Trophoblast cell (in vitro differentiated cells and primary cell): ENCODE data around the gene ATF4.

Experiments
- DNase-seq, 2 donors: peaks; one replicate each; pipeline ENCODE4 v3.0.0-alpha.2; 2016
- H2AFZ ChIP-seq: 2 replicates; pipeline ENCODE4 v1.6.1; 2013; ENCODE audit warnings: low read length, moderate library complexity, mild to moderate bottlenecking; ENCODE audit not compliant: insufficient read depth, poor library complexity
- H2AK5ac ChIP-seq: 2 replicates; pipeline ENCODE4 v1.6.1; 2013; ENCODE audit warnings: mild to moderate bottlenecking, low read length
- H2BK120ac ChIP-seq: 2 replicates; pipeline ENCODE4 v1.6.1; 2013; ENCODE audit warnings: low read length, mild to moderate bottlenecking, moderate library complexity; ENCODE audit not compliant: insufficient read depth, poor library complexity
- H2BK12ac ChIP-seq: 2 replicates; pipeline ENCODE4 v1.6.1; 2013; ENCODE audit warnings: mild to moderate bottlenecking, low read length, moderate library complexity
- H2BK5ac ChIP-seq: 2 replicates; pipeline ENCODE4 v1.6.1; 2013; ENCODE audit warnings: low read length, low read depth, moderate library complexity, mild to moderate bottlenecking; ENCODE audit not compliant: poor library complexity
- H3K14ac ChIP-seq: 2 replicates; pipeline ENCODE4 v1.6.1; 2013; ENCODE audit warnings: mild to moderate bottlenecking, low read length
- H3K18ac ChIP-seq: 2 replicates; pipeline ENCODE4 v1.6.1; 2013; ENCODE audit warnings: mild to moderate bottlenecking, low read length
- H3K23ac ChIP-seq: 2 replicates; pipeline ENCODE4 v1.6.1; 2013; ENCODE audit warnings: low read length
- H3K27ac ChIP-seq: 2 replicates; pipeline ENCODE4 v1.5.1; 2013; ENCODE audit warnings: low read depth, mild to moderate bottlenecking, inconsistent platforms, low read length, moderate library complexity
- H3K27me3 ChIP-seq: 2 replicates; pipeline ENCODE4 v1.6.1; 2013; ENCODE audit warnings: inconsistent platforms, mild to moderate bottlenecking, low read length, moderate library complexity; ENCODE audit not compliant: insufficient read depth
- H3K36me3 ChIP-seq, 2 experiments: 1 replicate in 1 of 2; 2 replicates in 1 of 2; pipeline ENCODE4 v1.6.1; 2013; ENCODE audit warnings: low read length in 2 of 2, mild to moderate bottlenecking in 2 of 2, moderate library complexity in 1 of 2; ENCODE audit not compliant: insufficient read depth in 2 of 2, control insufficient read depth in 1 of 2
- H3K4ac ChIP-seq: 2 replicates; pipeline ENCODE4 v1.6.1; 2013; ENCODE audit warnings: low read depth, mild to moderate bottlenecking, low read length, moderate library complexity
- H3K4me1 ChIP-seq, 2 experiments: 1 replicate in 1 of 2; 2 replicates in 1 of 2; pipeline ENCODE4 v1.6.1; 2013; ENCODE audit warnings: low read length in 2 of 2, mild to moderate bottlenecking in 2 of 2, moderate library complexity in 1 of 2; ENCODE audit not compliant: insufficient read depth in 2 of 2, control insufficient read depth in 1 of 2
- H3K4me2 ChIP-seq: 2 replicates; pipeline ENCODE4 v1.6.1; 2013; ENCODE audit warnings: inconsistent platforms, mild to moderate bottlenecking, low read length, moderate library complexity
- H3K4me3 ChIP-seq: 2 replicates; pipeline ENCODE4 v1.5.1; 2013; ENCODE audit warnings: mild to moderate bottlenecking, low read depth, low read length, inconsistent platforms
- H3K79me1 ChIP-seq: one replicate; pipeline ENCODE4 v1.6.1; 2013; ENCODE audit warnings: low read length
- H3K79me2 ChIP-seq: 2 replicates; pipeline ENCODE4 v1.6.1; 2013; ENCODE audit warnings: low read length, mild to moderate bottlenecking; ENCODE audit not compliant: control insufficient read depth, insufficient read depth, poor library complexity
- H3K9ac ChIP-seq: 2 replicates; pipeline ENCODE4 v1.6.1; 2013; ENCODE audit warnings: mild to moderate bottlenecking, low read length
- H3K9me3 ChIP-seq: 2 replicates; pipeline ENCODE4 v1.6.1; 2013; ENCODE audit warnings: low read depth, mild to moderate bottlenecking, control low read depth, inconsistent platforms, low read length; ENCODE audit not compliant: insufficient read depth
- H4K12ac ChIP-seq: 2 replicates; pipeline ENCODE4 v1.6.1; 2013; ENCODE audit warnings: low read depth, mild to moderate bottlenecking, low read length, moderate library complexity
- H4K8ac ChIP-seq: 2 replicates; pipeline ENCODE4 v1.6.1; 2013; ENCODE audit warnings: low read depth, mild to moderate bottlenecking, low read length, moderate library complexity
- H4K91ac ChIP-seq: one replicate; pipeline ENCODE4 v1.6.1; 2013; ENCODE audit warnings: low read depth, mild to moderate bottlenecking, low read length, moderate library complexity
- WGBS: extraction: QIAGEN DNeasy Blood & Tissue Kit; methylation state at CpG from one replicate; pipeline ENCODE4 v1.1.7; 2013; ENCODE audit warnings: missing lambda C conversion rate; ENCODE audit not compliant: insufficient read length, insufficient coverage; ENCODE audit errors: extremely low coverage; 5-methylcytosine and 5-hydroxymethylcytosine counted together

The ATF4 gene

GRCh38 chr22:39493759-39494158 is 26.6 kb upstream of the ATF4 start:
- Histone ChIP-seq H3K79me1 (peaks cover 3% of the 10 kb centered on the region), H3K36me3 (peaks cover under 1 to 9% of the 10 kb centered on the region in 2 experiments), H2BK5ac (no peak overlapping the region), H3K79me2 (no peaks in the 10 kb centered on the region), H2AK5ac (no peak overlapping the region), H3K27me3 (no peaks in the 10 kb centered on the region), H3K4me1 (peaks cover 9% of the 10 kb centered on the region in 2 experiments), H3K4me3 (no peak overlapping the region), H2BK12ac (no peak overlapping the region), H2BK120ac (no peak overlapping the region), H4K12ac (no peak overlapping the region), H3K4ac (no peak overlapping the region), H3K4me2 (no peak overlapping the region), H3K9ac (no peak overlapping the region), H3K9me3 (no peaks in the 10 kb centered on the region), H4K91ac (no peak overlapping the region), H3K23ac (no peak overlapping the region), H3K27ac (peak overlapping the region; percentile 24), H3K18ac (no peak overlapping the region), H4K8ac (no peak overlapping the region), H2AFZ (no peak overlapping the region), H3K14ac (no peak overlapping the region)
- no CpG with 5 or more reads among the region's 4 CpGs for WGBS
- peak; percentile 95 to 98 for DNase-seq

- H2BK12ac ChIP-seq, result peak overlapping the region; percentile 28
- no peaks in the 10 kb centered on the region for H3K27me3 ChIP-seq
- H3K27ac ChIP-seq, result peak overlapping the region; percentile 24
- H3K4me1 ChIP-seq, result peaks cover 9% of the 10 kb centered on the region in 2 experiments
- no peak overlapping the region for H2AFZ ChIP-seq
- H3K79me1 ChIP-seq, result peaks cover 3% of the 10 kb centered on the region
- H3K36me3 ChIP-seq, result peaks cover 0 to 5% of the 10 kb centered on the region in 2 experiments
- WGBS, result no CpG with 5 or more reads among the region's 10 CpGs
- H3K9ac ChIP-seq, result no peak overlapping the region
- H3K14ac ChIP-seq, result peak overlapping the region; percentile 16
- no peak overlapping the region for H3K4me2 ChIP-seq
- no peak overlapping the region for H3K23ac ChIP-seq
- peak in 1 of 2 donors; percentile 32 for DNase-seq
- H4K91ac ChIP-seq, result peak overlapping the region; percentile 50
- H4K8ac ChIP-seq, result no peak overlapping the region
- H3K4ac ChIP-seq, result no peak overlapping the region
- peak overlapping the region; percentile 34 for H2AK5ac ChIP-seq
- H3K79me2 ChIP-seq, result no peaks in the 10 kb centered on the region
- H3K4me3 ChIP-seq, result no peak overlapping the region
- H3K9me3 ChIP-seq, result no peaks in the 10 kb centered on the region
- H2BK5ac ChIP-seq, result peak overlapping the region; percentile 42
- H3K18ac ChIP-seq, result no peak overlapping the region
- H4K12ac ChIP-seq, result no peak overlapping the region
- peak overlapping the region; percentile 39 for H2BK120ac ChIP-seq
These were observed 25.8 kb upstream of the ATF4 start for GRCh38 chr22:39494471-39495120.

- no CpG with 5 or more reads among the region's 13 CpGs for WGBS
- DNase-seq, result peak; percentile 68 to 81
These were observed 24.1 kb upstream of the ATF4 start for GRCh38 chr22:39496131-39496838.

DNA sequence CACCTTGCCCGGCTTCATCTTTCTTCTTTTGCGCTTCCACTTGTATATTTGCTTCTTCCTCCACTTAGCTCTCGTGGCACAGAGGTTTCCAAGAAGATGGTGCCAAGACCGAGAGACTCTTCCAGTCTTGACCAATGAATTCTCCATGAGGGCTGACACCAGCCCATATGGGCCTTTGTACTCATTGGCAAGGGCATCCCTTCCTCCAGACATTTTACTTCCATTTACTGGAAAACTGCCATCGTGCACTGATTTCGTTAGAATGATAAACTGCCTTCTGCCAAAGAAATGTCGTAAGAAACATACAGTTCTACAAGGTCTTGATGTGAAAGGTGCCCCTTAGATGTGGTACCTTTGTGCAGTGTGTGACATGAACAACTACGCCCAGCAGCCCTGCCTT is 22.9 kb upstream of the ATF4 start:
- no peak overlapping the region for H2BK5ac ChIP-seq
- H2AK5ac ChIP-seq, result no peak overlapping the region
- no peak overlapping the region for H3K14ac ChIP-seq
- H2AFZ ChIP-seq, result no peak overlapping the region
- WGBS, result no CpG with 5 or more reads among the region's 8 CpGs
- no peak overlapping the region for H4K8ac ChIP-seq
- H3K27ac ChIP-seq, result no peak overlapping the region
- H2BK120ac ChIP-seq, result no peak overlapping the region
- no peak overlapping the region for H3K18ac ChIP-seq
- H2BK12ac ChIP-seq, result no peak overlapping the region
- no peaks in the 10 kb centered on the region for H3K36me3 ChIP-seq
- no peaks in the 10 kb centered on the region for H3K27me3 ChIP-seq
- peaks cover 5% of the 10 kb centered on the region for H3K79me2 ChIP-seq
- no peak overlapping the region for H4K12ac ChIP-seq
- H3K4me2 ChIP-seq, result no peak overlapping the region
- H3K79me1 ChIP-seq, result peaks cover 11% of the 10 kb centered on the region
- no peak overlapping the region for H4K91ac ChIP-seq
- no peak for DNase-seq
- H3K23ac ChIP-seq, result no peak overlapping the region
- peaks cover 14% of the 10 kb centered on the region in 2 experiments for H3K4me1 ChIP-seq
- no peak overlapping the region for H3K4ac ChIP-seq
- H3K9me3 ChIP-seq, result no peaks in the 10 kb centered on the region
- no peak overlapping the region for H3K9ac ChIP-seq
- H3K4me3 ChIP-seq, result no peak overlapping the region

More at GRCh38 chr22:39496131-39496838, 24.1 kb upstream of the ATF4 start:
- H2AK5ac ChIP-seq, result no peak overlapping the region
- peaks cover 3% of the 10 kb centered on the region for H3K79me1 ChIP-seq
- H2AFZ ChIP-seq, result no peak overlapping the region
- no peak overlapping the region for H3K4me3 ChIP-seq
- peaks cover 0 to 2% of the 10 kb centered on the region in 2 experiments for H3K36me3 ChIP-seq
- no peak overlapping the region for H3K18ac ChIP-seq
- H2BK5ac ChIP-seq, result no peak overlapping the region
- H3K79me2 ChIP-seq, result no peaks in the 10 kb centered on the region
- H3K4ac ChIP-seq, result no peak overlapping the region
- H3K27me3 ChIP-seq, result no peaks in the 10 kb centered on the region
- H3K9ac ChIP-seq, result no peak overlapping the region
- H3K4me1 ChIP-seq, result peaks cover 9% of the 10 kb centered on the region in 2 experiments
- no peak overlapping the region for H3K4me2 ChIP-seq
- peak overlapping the region; percentile 4 for H3K27ac ChIP-seq
- H4K8ac ChIP-seq, result no peak overlapping the region
- H4K12ac ChIP-seq, result no peak overlapping the region
- H3K9me3 ChIP-seq, result no peaks in the 10 kb centered on the region
- H3K23ac ChIP-seq, result no peak overlapping the region
- no peak overlapping the region for H3K14ac ChIP-seq
- H4K91ac ChIP-seq, result peak overlapping the region; percentile 45
- H2BK120ac ChIP-seq, result no peak overlapping the region
- peak overlapping the region; percentile 8 for H2BK12ac ChIP-seq
